GM23338 (cell line): Measurements from ENCODE around the gene PTRH1. TPM values are rescaled to one million over a fixed set of nuclear protein-coding genes. Genes with fewer than 3 reads are reported as not detected.

Experiments used
- ATAC-seq: fragments of 200-7000 bp; cut with Tn5 transposase; 3 replicates; pipeline ENCODE4 v1.9.1; 2020
- DNase-seq: peaks from one replicate; pipeline ENCODE4 v3.0.0-alpha.2; 2015; ENCODE audit warnings: low spot score
- H2AFZ ChIP-seq: fragments of 200-600 bp; sonication (generic); 2 replicates; pipeline ENCODE4 v1.8.0; 2016; ENCODE audit warnings: antibody characterized with exemption, mild to moderate bottlenecking, moderate library complexity
- H3F3A ChIP-seq: fragments of 200-600 bp; sonication (generic); replicated peaks from 2 replicates; pipeline ENCODE4 v1.8.0; 2017; ENCODE audit warnings: antibody characterized with exemption, mixed run types, low read depth
- H3K27ac ChIP-seq: fragments of 200-600 bp; sonication (generic); 2 replicates; pipeline ENCODE4 v1.6.1; 2016; ENCODE audit warnings: low read depth
- H3K27me3 ChIP-seq: fragments of 200-600 bp; sonication (generic); 2 replicates; pipeline ENCODE4 v1.8.0; 2016; ENCODE audit warnings: mild to moderate bottlenecking, mixed run types, moderate library complexity; ENCODE audit not compliant: insufficient read depth
- H3K36me3 ChIP-seq: fragments of 200-600 bp; sonication (generic); 2 replicates; pipeline ENCODE4 v1.8.0; 2016; ENCODE audit warnings: mild to moderate bottlenecking; ENCODE audit not compliant: insufficient read depth
- H3K4me1 ChIP-seq: fragments of 200-600 bp; sonication (generic); 2 replicates; pipeline ENCODE4 v1.8.0; 2016; ENCODE audit warnings: mild to moderate bottlenecking, moderate library complexity; ENCODE audit not compliant: insufficient read depth
- H3K4me2 ChIP-seq: fragments of 200-600 bp; sonication (generic); 2 replicates; pipeline ENCODE4 v1.7.1; 2017; ENCODE audit warnings: mixed run types
- H3K4me3 ChIP-seq: fragments of 200-600 bp; sonication (generic); 2 replicates; pipeline ENCODE4 v1.6.1; 2016; ENCODE audit warnings: mixed run types
- H3K79me2 ChIP-seq: fragments of 200-600 bp; sonication (generic); replicated peaks from 2 replicates; pipeline ENCODE4 v1.8.0; 2017; ENCODE audit warnings: mild to moderate bottlenecking; ENCODE audit not compliant: insufficient read depth
- H3K9me2 ChIP-seq: fragments of 200-600 bp; sonication (generic); 2 replicates; pipeline ENCODE4 v1.8.0; 2017; ENCODE audit not compliant: insufficient read depth
- H4K20me1 ChIP-seq: fragments of 200-600 bp; sonication (generic); replicated peaks from 2 replicates; pipeline ENCODE4 v1.8.0; 2017; ENCODE audit warnings: mild to moderate bottlenecking; ENCODE audit not compliant: insufficient read depth
- H3K27ac Mint-ChIP-seq: 2 replicates; pipeline ENCODE4 v1.8.0; 2020; ENCODE audit warnings: inconsistent platforms, mild to moderate bottlenecking, moderate library complexity, mixed read lengths
- H3K27me3 Mint-ChIP-seq: 3 replicates; pipeline ENCODE4 v1.8.0; 2022; ENCODE audit warnings: low read depth, mild to moderate bottlenecking, moderate library complexity, mixed read lengths, inconsistent platforms; ENCODE audit not compliant: insufficient read depth, poor library complexity
- H3K36me3 Mint-ChIP-seq: 3 replicates; pipeline ENCODE4 v1.8.0; 2021; ENCODE audit warnings: low read depth, mild to moderate bottlenecking, inconsistent platforms, moderate library complexity, mixed read lengths
- H3K4me1 Mint-ChIP-seq: 3 replicates; pipeline ENCODE4 v1.8.0; 2020; ENCODE audit warnings: mild to moderate bottlenecking, inconsistent platforms, mixed read lengths
- H3K4me3 Mint-ChIP-seq: 3 replicates; pipeline ENCODE4 v1.8.0; 2021; ENCODE audit warnings: moderate library complexity, mild to moderate bottlenecking, inconsistent platforms, mixed read lengths
- H3K9me3 Mint-ChIP-seq: 3 replicates; pipeline ENCODE4 v1.8.0; 2020; ENCODE audit warnings: moderate library complexity, mild to moderate bottlenecking, inconsistent platforms, mixed read lengths
- CREB1 ChIP-seq: fragments of 250-450 bp; sonication (Bioruptor Pico); IDR thresholded peaks from 2 replicates; pipeline ENCODE4 v1.5.0; 2020; ENCODE audit warnings: low read depth, mild to moderate bottlenecking, moderate library complexity
- ETS1 ChIP-seq: IDR thresholded peaks from 2 replicates; pipeline ENCODE4 v1.6.1; 2016; ENCODE audit warnings: antibody characterized with exemption
- EZH2 ChIP-seq: fragments of 200-600 bp; sonication (generic); IDR thresholded peaks from one replicate; pipeline ENCODE4 v1.8.0; 2017; ENCODE audit warnings: antibody characterized with exemption, mild to moderate bottlenecking, low read depth; ENCODE audit not compliant: unreplicated experiment
- EZH2phosphoT487 ChIP-seq: fragments of 200-600 bp; sonication (generic); IDR thresholded peaks from one replicate; pipeline ENCODE4 v1.8.1; 2018; ENCODE audit warnings: antibody characterized with exemption; ENCODE audit not compliant: unreplicated experiment
- JUNB ChIP-seq: IDR thresholded peaks from one replicate; pipeline ENCODE4 v1.6.1; 2016; ENCODE audit warnings: antibody characterized with exemption; ENCODE audit not compliant: unreplicated experiment
- NANOG ChIP-seq: IDR thresholded peaks from 2 replicates; pipeline ENCODE4 v1.6.1; 2016; ENCODE audit warnings: antibody characterized with exemption, borderline replicate concordance
- POLR2AphosphoS5 ChIP-seq: IDR thresholded peaks from 2 replicates; pipeline ENCODE4 v1.6.1; 2016; ENCODE audit warnings: antibody characterized with exemption, low read depth
- STAT1 ChIP-seq: IDR thresholded peaks from one replicate; pipeline ENCODE4 v1.6.1; 2016; ENCODE audit warnings: antibody characterized with exemption; ENCODE audit not compliant: unreplicated experiment
- ZNF114 ChIP-seq: fragments of 250-450 bp; sonication (Bioruptor Pico); IDR thresholded peaks from 2 replicates; pipeline ENCODE4 v1.5.0; 2020; ENCODE audit warnings: mild to moderate bottlenecking, moderate library complexity
- ZNF331 ChIP-seq: fragments of 250-450 bp; sonication (Bioruptor Pico); IDR thresholded peaks from 2 replicates; pipeline ENCODE4 v1.5.0; 2020; ENCODE audit warnings: low read depth, mild to moderate bottlenecking, moderate library complexity
- ZNF462 ChIP-seq: fragments of 250-450 bp; sonication (Bioruptor Pico); IDR thresholded peaks from 2 replicates; pipeline ENCODE4 v1.5.0; 2020; ENCODE audit warnings: mild to moderate bottlenecking, moderate library complexity
- polyA plus RNA-seq: library from polyadenylated mRNA; unstranded; fragments of >200 nt; fragmentation: Nextera tagmentation; extraction: Ambion mirVana; gene quantifications from 2 replicates; pipeline ENCODE4 v1.2.1, GENCODE V29; 2016
- total RNA-seq: library from RNA; depleted of rRNA; stranded (reverse); fragments of >200 nt; shearing (Covaris generic); gene quantifications from 2 replicates; pipeline ENCODE4 v1.2.3, GENCODE V29; 2014
- TF ChIP-seq, protein P1 (sequence below): IDR thresholded peaks from one replicate; pipeline ENCODE4 v1.6.1; 2018; ENCODE audit warnings: antibody characterized with exemption; ENCODE audit not compliant: unreplicated experiment
- TF ChIP-seq, protein P2 (sequence below), 2 experiments: fragments of 200-600 bp in 1 of 2; sonication (generic) in 1 of 2; conservative IDR thresholded peaks; 2 replicates each; pipeline versions ENCODE4 v1.5.1 to v1.6.1; 2016 to 2017; ENCODE audit warnings: antibody characterized with exemption in 2 of 2, low read depth in 2 of 2, mild to moderate bottlenecking in 2 of 2, moderate library complexity in 1 of 2

The PTRH1 gene
- total and polyA plus RNA-seq, 2 experiments from 2014 or later, result 15.1 to 18.6 TPM

- no peaks in the 10 kb centered on the region for H3K27me3 Mint-ChIP-seq
- Histone ChIP-seq H4K20me1 (no peaks in the 10 kb centered on the region; the same call in 1 of the 2 replicates), H3K4me2 (no peak overlapping the region), H3K79me2 (no peaks in the 10 kb centered on the region), H3F3A (no peaks in the 10 kb centered on the region), H3K36me3 (peaks cover 16% of the 10 kb centered on the region), H2AFZ (no peak overlapping the region), H3K9me2 (no peaks in the 10 kb centered on the region), H3K4me1 (no peaks in the 10 kb centered on the region), H3K27me3 (no peaks in the 10 kb centered on the region), H3K27ac (no peak overlapping the region), H3K4me3 (no peak overlapping the region)
- no peaks in the 10 kb centered on the region for H3K4me1 Mint-ChIP-seq
- DNase-seq (no peak), ATAC-seq (no peak)
- peaks cover 35% of the 10 kb centered on the region for H3K36me3 Mint-ChIP-seq
- H3K4me3 Mint-ChIP-seq, result no peak overlapping the region
- no peaks in the 10 kb centered on the region for H3K9me3 Mint-ChIP-seq
- TF ChIP-seq ETS1, result no peak
- no peak for TF ChIP-seq ZNF331 (CRISPR knock-in tag)
- no peak for TF ChIP-seq POLR2AphosphoS5
- TF ChIP-seq STAT1, result no peak
- TF ChIP-seq NANOG, result no peak
- TF ChIP-seq, protein P1, sequence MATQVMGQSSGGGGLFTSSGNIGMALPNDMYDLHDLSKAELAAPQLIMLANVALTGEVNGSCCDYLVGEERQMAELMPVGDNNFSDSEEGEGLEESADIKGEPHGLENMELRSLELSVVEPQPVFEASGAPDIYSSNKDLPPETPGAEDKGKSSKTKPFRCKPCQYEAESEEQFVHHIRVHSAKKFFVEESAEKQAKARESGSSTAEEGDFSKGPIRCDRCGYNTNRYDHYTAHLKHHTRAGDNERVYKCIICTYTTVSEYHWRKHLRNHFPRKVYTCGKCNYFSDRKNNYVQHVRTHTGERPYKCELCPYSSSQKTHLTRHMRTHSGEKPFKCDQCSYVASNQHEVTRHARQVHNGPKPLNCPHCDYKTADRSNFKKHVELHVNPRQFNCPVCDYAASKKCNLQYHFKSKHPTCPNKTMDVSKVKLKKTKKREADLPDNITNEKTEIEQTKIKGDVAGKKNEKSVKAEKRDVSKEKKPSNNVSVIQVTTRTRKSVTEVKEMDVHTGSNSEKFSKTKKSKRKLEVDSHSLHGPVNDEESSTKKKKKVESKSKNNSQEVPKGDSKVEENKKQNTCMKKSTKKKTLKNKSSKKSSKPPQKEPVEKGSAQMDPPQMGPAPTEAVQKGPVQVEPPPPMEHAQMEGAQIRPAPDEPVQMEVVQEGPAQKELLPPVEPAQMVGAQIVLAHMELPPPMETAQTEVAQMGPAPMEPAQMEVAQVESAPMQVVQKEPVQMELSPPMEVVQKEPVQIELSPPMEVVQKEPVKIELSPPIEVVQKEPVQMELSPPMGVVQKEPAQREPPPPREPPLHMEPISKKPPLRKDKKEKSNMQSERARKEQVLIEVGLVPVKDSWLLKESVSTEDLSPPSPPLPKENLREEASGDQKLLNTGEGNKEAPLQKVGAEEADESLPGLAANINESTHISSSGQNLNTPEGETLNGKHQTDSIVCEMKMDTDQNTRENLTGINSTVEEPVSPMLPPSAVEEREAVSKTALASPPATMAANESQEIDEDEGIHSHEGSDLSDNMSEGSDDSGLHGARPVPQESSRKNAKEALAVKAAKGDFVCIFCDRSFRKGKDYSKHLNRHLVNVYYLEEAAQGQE, result no peak
- TF ChIP-seq, protein P2, sequence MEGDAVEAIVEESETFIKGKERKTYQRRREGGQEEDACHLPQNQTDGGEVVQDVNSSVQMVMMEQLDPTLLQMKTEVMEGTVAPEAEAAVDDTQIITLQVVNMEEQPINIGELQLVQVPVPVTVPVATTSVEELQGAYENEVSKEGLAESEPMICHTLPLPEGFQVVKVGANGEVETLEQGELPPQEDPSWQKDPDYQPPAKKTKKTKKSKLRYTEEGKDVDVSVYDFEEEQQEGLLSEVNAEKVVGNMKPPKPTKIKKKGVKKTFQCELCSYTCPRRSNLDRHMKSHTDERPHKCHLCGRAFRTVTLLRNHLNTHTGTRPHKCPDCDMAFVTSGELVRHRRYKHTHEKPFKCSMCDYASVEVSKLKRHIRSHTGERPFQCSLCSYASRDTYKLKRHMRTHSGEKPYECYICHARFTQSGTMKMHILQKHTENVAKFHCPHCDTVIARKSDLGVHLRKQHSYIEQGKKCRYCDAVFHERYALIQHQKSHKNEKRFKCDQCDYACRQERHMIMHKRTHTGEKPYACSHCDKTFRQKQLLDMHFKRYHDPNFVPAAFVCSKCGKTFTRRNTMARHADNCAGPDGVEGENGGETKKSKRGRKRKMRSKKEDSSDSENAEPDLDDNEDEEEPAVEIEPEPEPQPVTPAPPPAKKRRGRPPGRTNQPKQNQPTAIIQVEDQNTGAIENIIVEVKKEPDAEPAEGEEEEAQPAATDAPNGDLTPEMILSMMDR (conservative IDR thresholded peaks at IDR 0.05; ENCODE audit: low read depth in 2 of 2), result no peak
- TF ChIP-seq ZNF114, result no peak
- no peak for TF ChIP-seq EZH2phosphoT487
- no peak for TF ChIP-seq CREB1 (CRISPR knock-in tag)
- TF ChIP-seq EZH2, result no peak
- no peak for TF ChIP-seq JUNB
- TF ChIP-seq ZNF462 (CRISPR knock-in tag), result no peak
- H3K27ac Mint-ChIP-seq, result no peak overlapping the region
These were observed 47.6 kb downstream of the PTRH1 start for GRCh38 chr9:127667906-127668305.
